CD4-positive, alpha-beta T cell (primary cell): ENCODE results near the gene KCNQ2. TPM values are rescaled to one million over a fixed set of nuclear protein-coding genes. Genes with fewer than 3 reads are reported as not detected.

ENCODE experiments used
- ATAC-seq: fragments of 200-7000 bp; cut with Tn5 transposase; one replicate; pipeline ENCODE4 v1.10.0; 2022; ENCODE audit warnings: mild to moderate bottlenecking; ENCODE audit not compliant: poor library complexity
- CTCF ChIA-PET: fragments of 350-600 bp; sonication (Branson Sonifier 250); formaldehyde crosslinking; loops from one replicate; lab custom pipeline; 2021; ENCODE audit warnings: antibody characterized with exemption, inconsistent platforms; lab: Charles Lee
- POLR2A ChIA-PET: fragments of 350-600 bp; sonication (Branson Sonifier 250); formaldehyde crosslinking; loops from one replicate; lab custom pipeline; 2021; ENCODE audit warnings: antibody characterized with exemption, inconsistent platforms; lab: Charles Lee
- DNase-seq, 14 experiments: peaks; one replicate each; pipeline ENCODE4 v3.0.0-alpha.2; 2013 to 2020; ENCODE audit warnings: mixed read lengths in 2 of 14
- H3K27ac ChIP-seq, 2 donors: one replicate each; pipeline versions ENCODE4 v1.5.1 to v1.7.0; 2013; ENCODE audit warnings: low read length in 2 of 2, low read depth in 1 of 2, mild to moderate bottlenecking in 1 of 2
- H3K27me3 ChIP-seq, 2 experiments: 1 replicate in 1 of 2; 2 replicates in 1 of 2; pipeline versions ENCODE4 v1.6.1 to v1.7.0; 2013; ENCODE audit warnings: low read length in 2 of 2, control low read depth in 1 of 2, mild to moderate bottlenecking in 1 of 2, moderate library complexity in 1 of 2; ENCODE audit not compliant: insufficient read depth in 2 of 2, control insufficient read depth in 1 of 2
- H3K36me3 ChIP-seq: one replicate; pipeline ENCODE4 v1.6.1; 2013; ENCODE audit warnings: low read length, control low read depth; ENCODE audit not compliant: insufficient read depth
- H3K4me1 ChIP-seq: one replicate; pipeline ENCODE4 v1.6.1; 2013; ENCODE audit warnings: low read length, control low read depth; ENCODE audit not compliant: insufficient read depth
- H3K4me3 ChIP-seq: one replicate; pipeline ENCODE4 v1.5.1; 2013; ENCODE audit warnings: mild to moderate bottlenecking, low read length, moderate library complexity
- H3K9me3 ChIP-seq, 2 experiments: 1 replicate in 1 of 2; 2 replicates in 1 of 2; pipeline versions ENCODE4 v1.6.1 to v1.7.0; 2013; ENCODE audit warnings: low read length in 2 of 2, mild to moderate bottlenecking in 2 of 2, control low read depth in 1 of 2, moderate library complexity in 1 of 2; ENCODE audit not compliant: control insufficient read depth in 1 of 2, insufficient read depth in 1 of 2
- H3K27ac Mint-ChIP-seq: one replicate; pipeline ENCODE4 v1.8.0; 2020; ENCODE audit warnings: mixed read lengths
- H3K27me3 Mint-ChIP-seq: one replicate; pipeline ENCODE4 v1.8.0; 2021; ENCODE audit warnings: mixed read lengths
- H3K36me3 Mint-ChIP-seq: one replicate; pipeline ENCODE4 v1.8.0; 2021; ENCODE audit warnings: low read depth, mixed read lengths
- H3K4me1 Mint-ChIP-seq: one replicate; pipeline ENCODE4 v1.8.0; 2021; ENCODE audit warnings: low read depth, mixed read lengths
- H3K4me3 Mint-ChIP-seq: one replicate; pipeline ENCODE4 v1.8.0; 2020; ENCODE audit warnings: mild to moderate bottlenecking, mixed read lengths
- H3K9me3 Mint-ChIP-seq: one replicate; pipeline ENCODE4 v1.8.0; 2020; ENCODE audit warnings: mixed read lengths
- CTCF ChIP-seq: fragments of 200-600 bp; IDR thresholded peaks from one replicate; pipeline ENCODE4 v1.8.0; 2022; ENCODE audit warnings: antibody characterized with exemption, mild to moderate bottlenecking
- intact Hi-C, 2 experiments: fragments of 100-400 bp; cut with DNase I in 1 of 2; cut with micrococcal nuclease in 1 of 2; formaldehyde crosslinking; loops; one replicate each; pipeline versions ENCODE4 v1.15.1 to v1.9.0; 2023 to 2025; cut with DNase I, micrococcal nuclease
- total RNA-seq, 174 experiments: library from RNA in 2 of 174; stranded (reverse) in 2 of 174; gene quantifications; one replicate each; pipeline ENCODE4 v1.2.3 and lab custom pipeline; 2021 to 2026

Gene KCNQ2
- total RNA-seq, 2 experiments from 2014 or later = not detected

- POLR2A ChIA-PET = interaction anchor here (1.2 kb wide), 1 partner anchor 80 kb away, joined by 3 read pairs; the partner anchor contains the start of gene PPDPF
- intact Hi-C loops = no loop called here
- H3K27me3 ChIP-seq = peaks cover 0 to 4% of the 10 kb centered on the region in 2 experiments
Observed at GRCh38 chr20:63441136-63442099, 31.0 kb downstream of the KCNQ2 start.

GRCh38 chr20:63440366-63440955 is 32.0 kb downstream of the KCNQ2 start:
- H3K9me3 ChIP-seq = peaks cover 0 to 11% of the 10 kb centered on the region in 2 experiments
- DNase-seq = no peak
- H3K4me3 Mint-ChIP-seq = no peak overlapping the region
- H3K36me3 Mint-ChIP-seq = no peaks in the 10 kb centered on the region
- peaks cover 0 to 4% of the 10 kb centered on the region in 2 experiments for H3K27me3 ChIP-seq
- H3K4me1 Mint-ChIP-seq = peaks cover 14% of the 10 kb centered on the region
- ATAC-seq = no peak
- ChIA-PET POLR2A (no interaction called here), CTCF (interaction anchor here (0.5 kb wide), 1 partner anchor 756 kb away, joined by 3 read pairs; no protein-coding TSS in a partner anchor)
- peaks cover 18% of the 10 kb centered on the region for H3K4me1 ChIP-seq
- no peaks in the 10 kb centered on the region for H3K9me3 Mint-ChIP-seq
- TF ChIP-seq CTCF = no peak
- H3K36me3 ChIP-seq = no peaks in the 10 kb centered on the region
- intact Hi-C loops = no loop called here
- H3K27ac Mint-ChIP-seq = no peak overlapping the region
- no peak overlapping the region for H3K4me3 ChIP-seq
- no peaks in the 10 kb centered on the region for H3K27me3 Mint-ChIP-seq
- H3K27ac ChIP-seq = no peak overlapping the region

More at GRCh38 chr20:63441136-63442099, 31.0 kb downstream of the KCNQ2 start:
- Mint-ChIP-seq H3K9me3 (no peaks in the 10 kb centered on the region), H3K4me3 (peak overlapping the region; percentile 75), H3K27ac (no peak overlapping the region), H3K36me3 (no peaks in the 10 kb centered on the region), H3K4me1 (peaks cover 14% of the 10 kb centered on the region), H3K27me3 (no peaks in the 10 kb centered on the region)
- CTCF ChIA-PET = interaction anchor here (0.5 kb wide), 1 partner anchor 755 kb away, joined by 3 read pairs; no protein-coding TSS in a partner anchor
- ATAC-seq (peak; percentile 65), DNase-seq (peak in 8 of 14 experiments; percentile 11 to 51 (median 14))
- H3K9me3 ChIP-seq = peaks cover 0 to 11% of the 10 kb centered on the region in 2 experiments
- H3K36me3 ChIP-seq = no peaks in the 10 kb centered on the region
- no peak overlapping the region for H3K27ac ChIP-seq
- no peak overlapping the region for H3K4me3 ChIP-seq
- no peak for TF ChIP-seq CTCF
- peaks cover 18% of the 10 kb centered on the region for H3K4me1 ChIP-seq

GRCh38 chr20:63439866-63440265 is 32.6 kb downstream of the KCNQ2 start:
- peaks cover 0 to 11% of the 10 kb centered on the region in 2 experiments for H3K9me3 ChIP-seq
- ChIA-PET CTCF (no interaction called here), POLR2A (no interaction called here)
- intact Hi-C loops = loop anchor here in 1 of 2 experiments (5.0 kb wide), 1 partner anchor 537 kb away; the partner anchor contains the start of gene SAMD10
- Mint-ChIP-seq H3K4me1 (peaks cover 16% of the 10 kb centered on the region), H3K4me3 (no peak overlapping the region), H3K27ac (no peak overlapping the region), H3K27me3 (peaks cover 2% of the 10 kb centered on the region), H3K9me3 (no peaks in the 10 kb centered on the region), H3K36me3 (no peaks in the 10 kb centered on the region)
- no peak overlapping the region for H3K4me3 ChIP-seq
- H3K36me3 ChIP-seq = no peaks in the 10 kb centered on the region
- DNase-seq (no peak), ATAC-seq (no peak)
- no peak overlapping the region for H3K27ac ChIP-seq
- H3K27me3 ChIP-seq = peaks cover 0 to 4% of the 10 kb centered on the region in 2 experiments
- TF ChIP-seq CTCF = no peak
- peaks cover 19% of the 10 kb centered on the region for H3K4me1 ChIP-seq
